Glutamatergic neuron (in vitro differentiated cells): ENCODE results near the gene POLD2. TPM values are rescaled to one million over a fixed set of nuclear protein-coding genes. Genes with fewer than 3 reads are reported as not detected.

Source experiments
- DNase-seq: peaks from one replicate; pipeline ENCODE4 v3.0.0; 2022
- H3K27ac Mint-ChIP-seq: one replicate; pipeline ENCODE4 v1.8.0; 2020; ENCODE audit warnings: mild to moderate bottlenecking, mixed read lengths, inconsistent platforms; ENCODE audit not compliant: unreplicated experiment
- H3K27me3 Mint-ChIP-seq: one replicate; pipeline ENCODE4 v1.8.0; 2020; ENCODE audit warnings: mild to moderate bottlenecking, moderate library complexity, mixed read lengths, inconsistent platforms; ENCODE audit not compliant: unreplicated experiment
- H3K36me3 Mint-ChIP-seq: one replicate; pipeline ENCODE4 v1.8.0; 2020; ENCODE audit warnings: mild to moderate bottlenecking, mixed read lengths, inconsistent platforms; ENCODE audit not compliant: unreplicated experiment
- H3K4me1 Mint-ChIP-seq: one replicate; pipeline ENCODE4 v1.8.0; 2020; ENCODE audit warnings: mild to moderate bottlenecking, low read depth, mixed read lengths, inconsistent platforms; ENCODE audit not compliant: unreplicated experiment
- H3K4me3 Mint-ChIP-seq: one replicate; pipeline ENCODE4 v1.8.0; 2020; ENCODE audit warnings: mild to moderate bottlenecking, mixed read lengths, inconsistent platforms; ENCODE audit not compliant: unreplicated experiment
- H3K9me3 Mint-ChIP-seq: one replicate; pipeline ENCODE4 v1.8.0; 2020; ENCODE audit warnings: mild to moderate bottlenecking, moderate library complexity, mixed read lengths, inconsistent platforms; ENCODE audit not compliant: unreplicated experiment
- CTCF ChIP-seq: fragments of 200-600 bp; sonication (generic); IDR thresholded peaks from one replicate; pipeline ENCODE4 v1.5.0; 2021; ENCODE audit not compliant: partially characterized antibody, unreplicated experiment
- total RNA-seq: library from RNA; stranded (reverse); fragmentation: NEBNext Ultra II Directional; extraction: Animal tissue kit (Norgen Biotek cat#: 25700); gene quantifications from one replicate; pipeline ENCODE4 v1.2.1, GENCODE V29; 2021; ENCODE audit not compliant: unreplicated experiment

POLD2 gene
- total RNA-seq, 1 donor from 2014 or later, result 71.2 TPM

DNA sequence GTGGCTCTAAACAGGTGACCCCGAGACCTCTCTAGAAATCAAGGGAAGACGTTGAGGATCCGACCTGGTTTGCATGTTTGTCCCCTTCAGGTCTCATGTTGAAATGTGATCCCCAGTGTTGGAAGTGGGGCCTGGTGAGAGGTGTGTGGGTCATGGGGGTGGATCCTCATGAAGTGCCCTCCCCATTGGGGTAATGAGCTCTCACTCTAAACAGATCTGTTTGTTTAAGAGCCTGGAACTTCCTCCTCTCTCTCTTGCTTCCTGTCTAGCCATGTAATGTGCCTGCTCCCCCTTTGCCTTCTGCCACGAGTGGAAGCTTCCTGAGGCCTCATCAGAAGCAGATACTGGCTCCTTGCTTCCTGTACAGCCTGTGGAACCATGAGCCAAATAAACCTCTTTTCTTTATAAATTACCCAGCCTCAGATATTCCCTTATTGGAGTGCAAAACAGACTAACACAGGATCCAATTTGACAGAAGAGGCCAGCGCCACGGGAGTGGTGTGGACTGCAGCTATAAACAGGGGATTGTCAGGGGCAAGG is 30.2 kb downstream of the POLD2 start:
- DNase-seq, result no peak
- Mint-ChIP-seq H3K27ac (no peak overlapping the region), H3K4me1 (peaks cover 3% of the 10 kb centered on the region), H3K9me3 (peaks cover 2% of the 10 kb centered on the region), H3K27me3 (peaks cover 5% of the 10 kb centered on the region), H3K4me3 (no peak overlapping the region), H3K36me3 (no peaks in the 10 kb centered on the region)
- TF ChIP-seq CTCF, result no peak

GRCh38 chr7:44087911-44088838 is 35.2 kb downstream of the POLD2 start:
- Mint-ChIP-seq H3K9me3 (peaks cover 6% of the 10 kb centered on the region), H3K36me3 (no peaks in the 10 kb centered on the region), H3K4me1 (peaks cover 1% of the 10 kb centered on the region), H3K4me3 (no peak overlapping the region), H3K27me3 (peaks cover 10% of the 10 kb centered on the region), H3K27ac (no peak overlapping the region)
- no peak for DNase-seq
- TF ChIP-seq CTCF, result no peak

DNA sequence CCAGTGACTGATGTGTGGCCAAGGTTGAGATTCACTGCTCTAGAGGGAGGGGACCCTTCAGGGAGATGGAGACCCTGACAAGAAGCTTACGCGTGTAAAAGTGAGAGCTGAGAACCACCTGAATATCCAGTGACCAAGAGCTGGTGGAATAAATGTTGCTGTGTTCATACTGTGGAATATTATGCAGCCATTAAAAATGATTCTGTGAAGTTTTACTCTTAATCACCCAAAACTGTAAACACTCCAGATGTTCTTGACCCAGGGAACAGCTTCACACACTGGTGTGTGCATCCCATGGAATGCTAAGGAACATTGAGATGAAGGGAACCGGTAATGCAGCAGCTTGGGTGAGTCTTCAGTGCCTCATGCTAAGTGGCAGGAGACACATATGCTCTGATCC is 36.7 kb downstream of the POLD2 start:
- TF ChIP-seq CTCF, result no peak
- no peak for DNase-seq
- H3K27me3 Mint-ChIP-seq, result peaks cover 6% of the 10 kb centered on the region
- no peaks in the 10 kb centered on the region for H3K4me1 Mint-ChIP-seq
- H3K27ac Mint-ChIP-seq, result no peak overlapping the region
- H3K4me3 Mint-ChIP-seq, result peak overlapping the region; percentile 13
- peaks cover 9% of the 10 kb centered on the region for H3K9me3 Mint-ChIP-seq
- H3K36me3 Mint-ChIP-seq, result no peaks in the 10 kb centered on the region

DNA sequence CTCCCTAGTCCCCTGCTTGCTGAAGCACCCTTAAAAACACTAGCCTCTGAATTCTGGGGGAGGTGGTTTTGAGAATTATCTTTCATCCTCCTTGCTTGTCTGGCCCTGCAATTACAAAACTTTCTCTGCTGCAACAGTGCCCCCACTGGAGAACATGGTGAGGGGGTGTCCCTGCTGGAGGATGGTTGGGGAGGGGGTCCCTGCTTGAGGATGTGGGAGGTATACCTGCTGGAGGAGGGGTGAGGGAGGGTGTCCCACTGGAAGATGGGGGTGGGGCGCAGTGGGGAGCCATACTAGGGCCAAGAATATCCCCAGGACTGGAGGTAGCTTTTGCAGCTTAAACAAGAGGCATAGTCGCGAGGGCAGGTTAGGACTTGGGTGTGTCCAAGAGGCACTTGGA is 37.8 kb downstream of the POLD2 start:
- H3K27me3 Mint-ChIP-seq, result peaks cover 8% of the 10 kb centered on the region
- no peaks in the 10 kb centered on the region for H3K36me3 Mint-ChIP-seq
- peaks cover 9% of the 10 kb centered on the region for H3K9me3 Mint-ChIP-seq
- no peak for TF ChIP-seq CTCF
- H3K4me3 Mint-ChIP-seq, result no peak overlapping the region
- H3K4me1 Mint-ChIP-seq, result peaks cover 5% of the 10 kb centered on the region
- H3K27ac Mint-ChIP-seq, result no peak overlapping the region
- DNase-seq, result no peak

DNA sequence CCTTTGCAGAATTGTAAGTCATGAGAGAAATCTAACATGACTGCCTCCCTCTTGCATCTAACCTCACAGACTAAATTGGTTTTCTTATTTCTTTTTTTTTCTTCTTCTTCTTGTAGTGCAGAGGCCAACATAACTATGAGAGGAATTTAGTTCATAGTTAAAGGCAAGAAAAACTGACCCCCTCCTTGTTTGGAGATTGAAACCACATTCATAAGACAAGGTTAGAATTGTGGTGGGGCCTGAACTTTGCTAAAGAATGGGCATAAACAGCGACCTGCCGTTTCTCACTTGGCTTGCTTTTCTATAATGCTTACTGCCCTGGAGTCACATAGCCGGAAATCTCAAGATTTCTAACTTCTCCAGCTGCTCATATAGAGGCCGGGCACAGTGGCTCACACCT is 38.6 kb downstream of the POLD2 start:
- no peak overlapping the region for H3K4me3 Mint-ChIP-seq
- H3K9me3 Mint-ChIP-seq, result peaks cover 9% of the 10 kb centered on the region
- peaks cover 5% of the 10 kb centered on the region for H3K4me1 Mint-ChIP-seq
- no peaks in the 10 kb centered on the region for H3K36me3 Mint-ChIP-seq
- peaks cover 8% of the 10 kb centered on the region for H3K27me3 Mint-ChIP-seq
- H3K27ac Mint-ChIP-seq, result no peak overlapping the region
- TF ChIP-seq CTCF, result no peak
- DNase-seq, result no peak
